Measurements from ENCODE around the gene FAM174A. TPM values are rescaled to one million over a fixed set of nuclear protein-coding genes. Genes with fewer than 3 reads are reported as not detected.

The FAM174A gene
- total and polyA plus RNA-seq, 2 donors (not counting 1 experiment from before 2014, with no cell fraction given), result 4.3 to 6.1 TPM

DNA sequence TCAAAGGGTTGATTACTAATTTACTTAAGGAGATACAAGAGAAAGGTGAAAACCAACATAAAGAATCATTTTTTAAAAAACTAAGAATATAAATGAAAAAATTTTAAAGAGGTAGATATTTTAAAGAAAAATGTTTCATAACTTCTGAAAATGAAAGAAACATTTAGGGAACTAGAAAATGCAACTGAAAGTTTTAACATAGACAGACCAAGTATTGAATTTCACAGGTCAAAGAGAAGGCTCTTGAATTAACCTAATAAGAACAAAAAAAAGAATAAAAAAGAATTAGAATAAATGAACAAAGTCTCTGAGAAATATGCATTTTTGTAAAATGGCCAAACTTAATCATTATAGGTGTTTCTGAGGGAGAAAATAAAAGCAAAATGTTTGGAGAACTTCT, 16.1 kb upstream of the FAM174A start:
- CTCF ChIA-PET, result no interaction called here
- H3K36me3 ChIP-seq (replicated peaks in 1 of 2; ENCODE audit: control extremely low read depth in 1 of 2, control insufficient read depth in 1 of 2, extremely low read depth in 1 of 2, insufficient read depth in 2 of 2, low read length in 1 of 2), result no peaks in the 10 kb centered on the region
- DNase-seq (no peak), ATAC-seq (ENCODE audit: low read depth) (no peak)
- H2AFZ ChIP-seq (ENCODE audit: insufficient read depth, low read depth, low read length, poor library complexity, severe bottlenecking), result no peak overlapping the region
- H3K27me3 ChIP-seq (replicated peaks in 1 of 4; ENCODE audit: control extremely low read depth in 1 of 4, control insufficient read depth in 3 of 4, insufficient read depth in 4 of 4, low read length in 3 of 4), result no peaks in the 10 kb centered on the region
- H3K4me2 ChIP-seq (replicated peaks; ENCODE audit: low read depth, low read length, poor library complexity, severe bottlenecking), result no peak overlapping the region
- Mint-ChIP-seq H3K27me3 (peaks cover 13% of the 10 kb centered on the region), H3K27ac (no peak overlapping the region), H3K4me1 (no peaks in the 10 kb centered on the region), H3K9me3 (ENCODE audit: insufficient read depth) (peaks cover 17% of the 10 kb centered on the region), H3K4me3 (no peak overlapping the region)
- peaks cover 7 to 27% (median 22%) of the 10 kb centered on the region in 3 donors for H3K9me3 ChIP-seq (ENCODE audit: control extremely low read depth in 1 of 3, control insufficient read depth in 2 of 3, insufficient read depth in 1 of 3, low read length in 2 of 3)
- POLR2A ChIA-PET, result no interaction called here
- H4K20me1 ChIP-seq (ENCODE audit: control insufficient read depth, insufficient read depth, low read length, poor library complexity, severe bottlenecking), result no peaks in the 10 kb centered on the region
- no peak overlapping the region for H3K4me3 ChIP-seq (ENCODE audit: control extremely low read depth in 1 of 5, extremely low read depth in 1 of 5, insufficient read depth in 1 of 5, low read depth in 2 of 5, low read length in 4 of 5)
- no peaks in the 10 kb centered on the region for H3K4me1 ChIP-seq (ENCODE audit: control insufficient read depth in 2 of 2, insufficient read depth in 2 of 2, low read length in 2 of 2)
- H3K27ac ChIP-seq (ENCODE audit: low read length in 2 of 2), result no peak overlapping the region
- no peak overlapping the region for H3K9ac ChIP-seq (ENCODE audit: low read length)
- H3K79me2 ChIP-seq (ENCODE audit: control insufficient read depth, insufficient read depth, low read length), result no peaks in the 10 kb centered on the region
- intact Hi-C loops (cut with micrococcal nuclease), result no loop called here
- TF ChIP-seq, protein P1, sequence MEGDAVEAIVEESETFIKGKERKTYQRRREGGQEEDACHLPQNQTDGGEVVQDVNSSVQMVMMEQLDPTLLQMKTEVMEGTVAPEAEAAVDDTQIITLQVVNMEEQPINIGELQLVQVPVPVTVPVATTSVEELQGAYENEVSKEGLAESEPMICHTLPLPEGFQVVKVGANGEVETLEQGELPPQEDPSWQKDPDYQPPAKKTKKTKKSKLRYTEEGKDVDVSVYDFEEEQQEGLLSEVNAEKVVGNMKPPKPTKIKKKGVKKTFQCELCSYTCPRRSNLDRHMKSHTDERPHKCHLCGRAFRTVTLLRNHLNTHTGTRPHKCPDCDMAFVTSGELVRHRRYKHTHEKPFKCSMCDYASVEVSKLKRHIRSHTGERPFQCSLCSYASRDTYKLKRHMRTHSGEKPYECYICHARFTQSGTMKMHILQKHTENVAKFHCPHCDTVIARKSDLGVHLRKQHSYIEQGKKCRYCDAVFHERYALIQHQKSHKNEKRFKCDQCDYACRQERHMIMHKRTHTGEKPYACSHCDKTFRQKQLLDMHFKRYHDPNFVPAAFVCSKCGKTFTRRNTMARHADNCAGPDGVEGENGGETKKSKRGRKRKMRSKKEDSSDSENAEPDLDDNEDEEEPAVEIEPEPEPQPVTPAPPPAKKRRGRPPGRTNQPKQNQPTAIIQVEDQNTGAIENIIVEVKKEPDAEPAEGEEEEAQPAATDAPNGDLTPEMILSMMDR (IDR thresholded peaks at IDR 0.05), result no peak
- TF ChIP-seq EZH2 (IDR thresholded peaks at IDR 0.05; ENCODE audit: borderline replicate concordance, insufficient read depth, low read depth, low read length, poor library complexity, severe bottlenecking), result no peak

DNA sequence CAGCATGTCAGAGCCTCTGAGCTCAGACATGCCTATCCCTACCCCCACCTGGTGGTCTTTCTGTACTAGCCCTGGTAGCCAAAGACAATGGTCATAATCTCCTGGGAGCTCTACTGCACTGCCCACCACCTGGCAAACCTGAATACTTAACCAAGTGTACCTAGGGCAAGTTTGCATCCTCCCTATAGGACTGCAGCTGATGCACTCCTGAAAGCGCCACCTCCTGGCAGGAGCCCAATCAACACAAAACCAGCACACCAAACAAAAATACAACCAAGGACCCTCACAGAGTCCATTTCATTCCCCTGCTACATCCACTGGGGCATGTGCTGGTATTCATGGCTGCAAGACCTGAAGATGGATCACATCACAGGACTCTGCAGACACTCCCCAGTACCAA, 14.8 kb upstream of the FAM174A start:
- WGBS (ENCODE audit: insufficient coverage), result 100% methylated on average over 1 of the region's 1 CpG
- H3K27ac ChIP-seq (ENCODE audit: low read length in 2 of 2), result no peak overlapping the region
- no peak overlapping the region for H3K4me3 Mint-ChIP-seq
- POLR2A ChIA-PET, result no interaction called here
- no peak for TF ChIP-seq EZH2 (IDR thresholded peaks at IDR 0.05; ENCODE audit: borderline replicate concordance, insufficient read depth, low read depth, low read length, poor library complexity, severe bottlenecking)
- TF ChIP-seq, protein P1 (IDR thresholded peaks at IDR 0.05), result no peak
- no peaks in the 10 kb centered on the region for H3K4me1 Mint-ChIP-seq
- H4K20me1 ChIP-seq (ENCODE audit: control insufficient read depth, insufficient read depth, low read length, poor library complexity, severe bottlenecking), result no peaks in the 10 kb centered on the region
- no peak for DNase-seq
- H3K27me3 Mint-ChIP-seq, result peaks cover 19% of the 10 kb centered on the region
- no peak overlapping the region for H3K27ac Mint-ChIP-seq
- peaks cover 7 to 27% (median 22%) of the 10 kb centered on the region in 3 donors for H3K9me3 ChIP-seq (ENCODE audit: control extremely low read depth in 1 of 3, control insufficient read depth in 2 of 3, insufficient read depth in 1 of 3, low read length in 2 of 3)
- CTCF ChIA-PET, result no interaction called here
- ATAC-seq (ENCODE audit: low read depth), result no peak
- H3K4me3 ChIP-seq (ENCODE audit: control extremely low read depth in 1 of 5, extremely low read depth in 1 of 5, insufficient read depth in 1 of 5, low read depth in 2 of 5, low read length in 4 of 5), result no peak overlapping the region
- no peaks in the 10 kb centered on the region for H3K36me3 ChIP-seq (replicated peaks in 1 of 2; ENCODE audit: control extremely low read depth in 1 of 2, control insufficient read depth in 1 of 2, extremely low read depth in 1 of 2, insufficient read depth in 2 of 2, low read length in 1 of 2)
- peaks cover 19% of the 10 kb centered on the region for H3K9me3 Mint-ChIP-seq (ENCODE audit: insufficient read depth)
- H3K79me2 ChIP-seq (ENCODE audit: control insufficient read depth, insufficient read depth, low read length), result no peaks in the 10 kb centered on the region
- intact Hi-C loops (cut with micrococcal nuclease), result no loop called here
- H3K27me3 ChIP-seq (replicated peaks in 1 of 4; ENCODE audit: control extremely low read depth in 1 of 4, control insufficient read depth in 3 of 4, insufficient read depth in 4 of 4, low read length in 3 of 4), result no peaks in the 10 kb centered on the region
- no peak overlapping the region for H3K4me2 ChIP-seq (replicated peaks; ENCODE audit: low read depth, low read length, poor library complexity, severe bottlenecking)
- no peak overlapping the region for H3K9ac ChIP-seq (ENCODE audit: low read length)
- H3K4me1 ChIP-seq (ENCODE audit: control insufficient read depth in 2 of 2, insufficient read depth in 2 of 2, low read length in 2 of 2), result no peaks in the 10 kb centered on the region
- H2AFZ ChIP-seq (ENCODE audit: insufficient read depth, low read depth, low read length, poor library complexity, severe bottlenecking), result no peak overlapping the region

Data from B cell (primary cell).